ENCODE measurements around the gene DISC1. TPM values are rescaled to one million over a fixed set of nuclear protein-coding genes. Genes with fewer than 3 reads are reported as not detected.
A peak's percentile ranks its signal among the peaks of the same experiment; 100 is the strongest.

DISC1 gene
- total RNA-seq (2022) (6.6 and 9.8 TPM in 2 replicates), Bru-seq, nascent RNA (percentile 56 among the genes with signal in this experiment), BruChase-seq, experiment 1, labeled RNA remaining after a 6-hour chase (percentile 51 among the genes with signal in this experiment), BruChase-seq, experiment 2, labeled RNA remaining after a 2-hour chase (percentile 49 among the genes with signal in this experiment)
- long read RNA-seq, partial matches to known transcripts = 0 of 3 reads
- long read RNA-seq, other reads (novel, unspliced or antisense) = 3 of 3 reads

- Mint-ChIP-seq H3K4me3 (ENCODE audit: low read depth, unreplicated experiment) (peak within 1 kb of the TSS; percentile 86), H3K27me3 (ENCODE audit: unreplicated experiment) (peaks cover 28% of the 10 kb centered on the region), H3K4me1 (ENCODE audit: low read depth, unreplicated experiment) (peaks cover 13% of the 10 kb centered on the region), H3K9me3 (ENCODE audit: low read depth, unreplicated experiment) (no peaks in the 10 kb centered on the region), H3K36me3 (ENCODE audit: insufficient read depth, unreplicated experiment) (peaks cover 17% of the 10 kb centered on the region), H3K27ac (ENCODE audit: unreplicated experiment) (peak within 1 kb of the TSS; percentile 50)
- no peak for TF ChIP-seq CTCF (IDR thresholded peaks at IDR 0.05; ENCODE audit: unreplicated experiment)
- no TSS peak for BruUV-seq (replicated peaks)
- intact Hi-C loops (cut with micrococcal nuclease; ENCODE audit: unreplicated experiment) = loop anchor here (10.0 kb wide), 1 partner anchor 198 kb away; no protein-coding TSS in a partner anchor
- CTCF ChIA-PET = interaction anchor here (0.6 to 0.7 kb wide), 2 partner anchors 15 to 796 kb away, joined by 3 to 5 read pairs; no protein-coding TSS in a partner anchor
- DNase-seq = peak; percentile 75
Observed at GRCh38 chr1:231626535-231626950, at the start of gene DISC1. Gene DISC1, plus strand, starts transcription at chr1:231626790. Its CDS starts 78 bp downstream, at chr1:231626868.

- Mint-ChIP-seq H3K4me1 (ENCODE audit: low read depth, unreplicated experiment) (peaks cover 10% of the 10 kb centered on the region), H3K4me3 (ENCODE audit: low read depth, unreplicated experiment) (no peak overlapping the region), H3K9me3 (ENCODE audit: low read depth, unreplicated experiment) (peaks cover 2% of the 10 kb centered on the region), H3K36me3 (ENCODE audit: insufficient read depth, unreplicated experiment) (no peaks in the 10 kb centered on the region), H3K27ac (ENCODE audit: unreplicated experiment) (peak overlapping the region; percentile 18), H3K27me3 (ENCODE audit: unreplicated experiment) (no peaks in the 10 kb centered on the region)
- intact Hi-C loops (cut with micrococcal nuclease; ENCODE audit: unreplicated experiment) = no loop called here
- no TSS peak for BruUV-seq (replicated peaks)
- DNase-seq = no peak
- CTCF ChIA-PET = no interaction called here
- no peak for TF ChIP-seq CTCF (IDR thresholded peaks at IDR 0.05; ENCODE audit: unreplicated experiment)
Observed at GRCh38 chr1:231576804-231577718, 49.5 kb upstream of the DISC1 start.

- no TSS peak for BruUV-seq (replicated peaks)
- TF ChIP-seq CTCF (IDR thresholded peaks at IDR 0.05; ENCODE audit: unreplicated experiment) = no peak
- peaks cover 2% of the 10 kb centered on the region for H3K9me3 Mint-ChIP-seq (ENCODE audit: low read depth, unreplicated experiment)
- H3K27me3 Mint-ChIP-seq (ENCODE audit: unreplicated experiment) = no peaks in the 10 kb centered on the region
- H3K4me3 Mint-ChIP-seq (ENCODE audit: low read depth, unreplicated experiment) = no peak overlapping the region
- no peak for DNase-seq
- H3K4me1 Mint-ChIP-seq (ENCODE audit: low read depth, unreplicated experiment) = peaks cover 10% of the 10 kb centered on the region
- intact Hi-C loops (cut with micrococcal nuclease; ENCODE audit: unreplicated experiment) = no loop called here
- H3K36me3 Mint-ChIP-seq (ENCODE audit: insufficient read depth, unreplicated experiment) = no peaks in the 10 kb centered on the region
- CTCF ChIA-PET = no interaction called here
- no peak overlapping the region for H3K27ac Mint-ChIP-seq (ENCODE audit: unreplicated experiment)
Observed at GRCh38 chr1:231580874-231581273, 45.7 kb upstream of the DISC1 start.

GRCh38 chr1:231581859-231582258, 44.7 kb upstream of the DISC1 start:
- no peaks in the 10 kb centered on the region for H3K36me3 Mint-ChIP-seq (ENCODE audit: insufficient read depth, unreplicated experiment)
- no peak for TF ChIP-seq CTCF (IDR thresholded peaks at IDR 0.05; ENCODE audit: unreplicated experiment)
- CTCF ChIA-PET = no interaction called here
- DNase-seq = no peak
- intact Hi-C loops (cut with micrococcal nuclease; ENCODE audit: unreplicated experiment) = no loop called here
- H3K9me3 Mint-ChIP-seq (ENCODE audit: low read depth, unreplicated experiment) = peaks cover 2% of the 10 kb centered on the region
- H3K27ac Mint-ChIP-seq (ENCODE audit: unreplicated experiment) = no peak overlapping the region
- H3K27me3 Mint-ChIP-seq (ENCODE audit: unreplicated experiment) = no peaks in the 10 kb centered on the region
- H3K4me3 Mint-ChIP-seq (ENCODE audit: low read depth, unreplicated experiment) = no peak overlapping the region
- H3K4me1 Mint-ChIP-seq (ENCODE audit: low read depth, unreplicated experiment) = peaks cover 5% of the 10 kb centered on the region
- no TSS peak for BruUV-seq (replicated peaks)

All from Calu3 (cell line).